GM21515 (cell line): ENCODE measurements around the gene SMIM45.

Experiments
- ATAC-seq: cut with Tn5 transposase; IDR thresholded peaks from one replicate; pipeline ENCODE4 v1.9.1; 2021; ENCODE audit not compliant: unreplicated experiment

SMIM45 gene

GRCh38 chr22:41915035-41915785 is 36.7 kb upstream of the SMIM45 start, which contains the start of gene SHISA8:
Gene SHISA8, minus strand, starts transcription at chr22:41915074. Its CDS starts 407 bp downstream, at chr22:41914667.
- no peak for ATAC-seq

GRCh38 chr22:41915786-41916493 is 36.0 kb upstream of the SMIM45 start:
- no peak for ATAC-seq

GRCh38 chr22:41916745-41917358 is 35.1 kb upstream of the SMIM45 start:
- ATAC-seq: no peak

GRCh38 chr22:41917375-41917902 is 34.5 kb upstream of the SMIM45 start:
- ATAC-seq: no peak

GRCh38 chr22:41917903-41918791 is 33.8 kb upstream of the SMIM45 start:
- no peak for ATAC-seq

- ATAC-seq: no peak
These were observed 32.4 kb upstream of the SMIM45 start for GRCh38 chr22:41919357-41920224.

GRCh38 chr22:41920271-41920976 is 31.5 kb upstream of the SMIM45 start:
- no peak for ATAC-seq

- no peak for ATAC-seq
These were observed 29.6 kb upstream of the SMIM45 start for GRCh38 chr22:41922328-41922727.

- no peak for ATAC-seq
These were observed 28.9 kb upstream of the SMIM45 start for GRCh38 chr22:41922940-41923594.

- no peak for ATAC-seq
These were observed 28.2 kb upstream of the SMIM45 start for GRCh38 chr22:41923595-41924276.

GRCh38 chr22:41925783-41926460 is 26.0 kb upstream of the SMIM45 start:
- ATAC-seq: peak; percentile 29

- ATAC-seq: no peak
These were observed 24.1 kb upstream of the SMIM45 start for GRCh38 chr22:41927813-41928212.

GRCh38 chr22:41928593-41929417 is 23.1 kb upstream of the SMIM45 start:
- ATAC-seq: no peak

GRCh38 chr22:41929418-41929810 is 22.5 kb upstream of the SMIM45 start:
- ATAC-seq: no peak

GRCh38 chr22:41931701-41932269 is 20.2 kb upstream of the SMIM45 start:
- no peak for ATAC-seq

- ATAC-seq: no peak
These were observed 19.6 kb upstream of the SMIM45 start for GRCh38 chr22:41932353-41932752.
